ENCODE measurements around the gene NDUFS1.
"Not testable (repeated sequence)": the region's sequence is repeated elsewhere in the genome, so short reads cannot be mapped to it uniquely, and the experiment has no call there.

Gene NDUFS1

GRCh38 chr2:206095536-206096332 lies 63.5 kb downstream of the NDUFS1 start:
- DNase-seq, result no peak

- no peak for DNase-seq
Measured at GRCh38 chr2:206092297-206092696, 66.9 kb downstream of the NDUFS1 start.

- DNase-seq, result no peak
Measured at GRCh38 chr2:206088248-206088647, 71.0 kb downstream of the NDUFS1 start.

GRCh38 chr2:206086716-206087350 lies 72.4 kb downstream of the NDUFS1 start:
- DNase-seq, result no peak

GRCh38 chr2:206085742-206086445 lies 73.3 kb downstream of the NDUFS1 start, which contains the start of gene INO80D:
TSS of gene INO80D (minus strand) at chr2:206086174. CDS start at chr2:206063016, 23,158 bp downstream.
- peak; percentile 68 for DNase-seq

- no peak for DNase-seq
Measured at GRCh38 chr2:206084870-206085741, 74.1 kb downstream of the NDUFS1 start.

- peak; percentile 13 for DNase-seq
Measured at GRCh38 chr2:206084439-206084869, 74.8 kb downstream of the NDUFS1 start.

- no peak for DNase-seq
Measured at GRCh38 chr2:206083602-206084438, 75.4 kb downstream of the NDUFS1 start.

GRCh38 chr2:206082298-206082843 lies 76.9 kb downstream of the NDUFS1 start:
- DNase-seq, result no peak

GRCh38 chr2:206080927-206081326 lies 78.3 kb downstream of the NDUFS1 start:
- no peak for DNase-seq

- DNase-seq, result no peak
Measured at GRCh38 chr2:206079699-206080465, 79.4 kb downstream of the NDUFS1 start.

- not testable (repeated sequence) for DNase-seq
Measured at GRCh38 chr2:206077879-206078278, 81.4 kb downstream of the NDUFS1 start.

- no peak for DNase-seq
Measured at GRCh38 chr2:206075113-206075512, 84.1 kb downstream of the NDUFS1 start.

- DNase-seq, result no peak
Measured at GRCh38 chr2:206071807-206072206, 87.4 kb downstream of the NDUFS1 start.

GRCh38 chr2:206069417-206069816 lies 89.8 kb downstream of the NDUFS1 start:
- no peak for DNase-seq

GRCh38 chr2:206068207-206068606 lies 91.0 kb downstream of the NDUFS1 start:
- no peak for DNase-seq

Measured in NCI-H1092 (cell line).